ENCODE data around the gene NDUFAF7. TPM values are rescaled to one million over a fixed set of nuclear protein-coding genes. Genes with fewer than 3 reads are reported as not detected.

The NDUFAF7 gene
- polyA plus RNA-seq, 4 donors, result 9.0 to 15.7 (median 10.8) TPM

Other genes with a start within 250 kb of the NDUFAF7 start
- 10 to 100 TPM in 2 of 4 donors, 1 to 10 TPM in 2; 6.2 to 18.3 (median 10.5) TPM for gene HEATR5B, start 147.3 kb upstream of the NDUFAF7 start, polyA plus RNA-seq
- gene GPATCH11, start 147.1 kb upstream of the NDUFAF7 start, polyA plus RNA-seq, result 1 to 10 TPM; 3.1 to 6.0 (median 5.5) TPM
- gene EIF2AK2, start 74.7 kb upstream of the NDUFAF7 start, polyA plus RNA-seq, result 10 to 100 TPM in 2 of 4 donors, 1 to 10 TPM in 2; 4.3 to 27.7 (median 8.3) TPM
- not detected for gene SULT6B1, start 43.0 kb upstream of the NDUFAF7 start, polyA plus RNA-seq
- 10 to 100 TPM; 25.9 to 54.6 (median 45.5) TPM for gene CEBPZOS, start 35.2 kb upstream of the NDUFAF7 start, polyA plus RNA-seq
- 10 to 100 TPM; 46.9 to 55.4 (median 51.6) TPM for gene CEBPZ, start 62 bp upstream of the NDUFAF7 start, polyA plus RNA-seq
- gene PRKD3, start 93.2 kb downstream of the NDUFAF7 start, polyA plus RNA-seq, result 10 to 100 TPM in 1 of 4 donors, 1 to 10 TPM in 3; 4.3 to 15.5 (median 6.5) TPM
- gene QPCT, start 113.0 kb downstream of the NDUFAF7 start, polyA plus RNA-seq, result 10 to 100 TPM in 1 of 4 donors, 1 to 10 TPM in 2, under 1 TPM in 1; 0.67 to 10.1 (median 2.3) TPM